ENCODE data around the gene CALY.

The CALY gene

GRCh38 chr10:133312769-133313145, 23.9 kb downstream of the CALY start:
- Histone ChIP-seq H3K4me3 (ENCODE audit: low read depth, low read length) (no peak overlapping the region), H3K36me3 (ENCODE audit: control insufficient read depth in 2 of 2, insufficient read depth in 1 of 2, low read length in 2 of 2) (peaks cover 7 to 40% of the 10 kb centered on the region in 2 experiments; a peak in 2 of 3 replicates), H3K9me3 (ENCODE audit: control insufficient read depth, insufficient read depth, low read depth, low read length) (no peaks in the 10 kb centered on the region), H3K4me1 (ENCODE audit: control insufficient read depth, insufficient read depth, low read length) (no peaks in the 10 kb centered on the region), H3K27ac (ENCODE audit: extremely low read depth, low read depth, low read length) (no peak overlapping the region)
- TF ChIP-seq ZNF398 (tag by site-specific recombination; IDR thresholded peaks at IDR 0.05) (no peak), ZNF610 (tag by site-specific recombination; IDR thresholded peaks at IDR 0.05; ENCODE audit: borderline replicate concordance) (no peak), ZNF146 (tag by site-specific recombination; IDR thresholded peaks at IDR 0.05) (no peak), KLF7 (tag by site-specific recombination; IDR thresholded peaks at IDR 0.05; ENCODE audit: borderline replicate concordance) (no peak), ZNF202 (tag by site-specific recombination; IDR thresholded peaks at IDR 0.05; ENCODE audit: borderline replicate concordance) (no peak), ZNF214 (tag by site-specific recombination; IDR thresholded peaks at IDR 0.05; ENCODE audit: borderline replicate concordance) (no peak), PATZ1 (tag by site-specific recombination; IDR thresholded peaks at IDR 0.05) (no peak)
- POLR2A ChIA-PET, result no interaction called here
- CTCF ChIA-PET, result no interaction called here

GRCh38 chr10:133312016-133312768, 24.5 kb downstream of the CALY start:
- TF ChIP-seq ZFP41 (tag by site-specific recombination; IDR thresholded peaks at IDR 0.05; ENCODE audit: borderline replicate concordance) (no peak), ZIC2 (tag by site-specific recombination; IDR thresholded peaks at IDR 0.05) (peak; percentile 70)
- H3K27ac ChIP-seq (ENCODE audit: extremely low read depth, low read depth, low read length), result no peak overlapping the region
- H3K4me3 ChIP-seq (ENCODE audit: low read depth, low read length), result no peak overlapping the region
- peaks cover 7 to 40% of the 10 kb centered on the region in 2 experiments; a peak in 2 of 3 replicates for H3K36me3 ChIP-seq (ENCODE audit: control insufficient read depth in 2 of 2, insufficient read depth in 1 of 2, low read length in 2 of 2)
- POLR2A ChIA-PET, result no interaction called here
- no peaks in the 10 kb centered on the region for H3K9me3 ChIP-seq (ENCODE audit: control insufficient read depth, insufficient read depth, low read depth, low read length)
- no peaks in the 10 kb centered on the region for H3K4me1 ChIP-seq (ENCODE audit: control insufficient read depth, insufficient read depth, low read length)
- CTCF ChIA-PET, result interaction anchor here (1.2 kb wide), 1 partner anchor 17 kb away, joined by 3 read pairs; no protein-coding TSS in a partner anchor

GRCh38 chr10:133311570-133311969, 25.1 kb downstream of the CALY start:
- ChIA-PET CTCF (interaction anchor here (1.2 kb wide), 1 partner anchor 18 kb away, joined by 3 read pairs; no protein-coding TSS in a partner anchor), POLR2A (no interaction called here)
- no peak overlapping the region for H3K27ac ChIP-seq (ENCODE audit: extremely low read depth, low read depth, low read length)

More at GRCh38 chr10:133311570-133311969, 25.1 kb downstream of the CALY start:
- no peak for TF ChIP-seq ZNF580 (tag by site-specific recombination; IDR thresholded peaks at IDR 0.05)
- TF ChIP-seq ZNF621 (tag by site-specific recombination; IDR thresholded peaks at IDR 0.05), result no peak
- TF ChIP-seq ZNF701 (tag by site-specific recombination; IDR thresholded peaks at IDR 0.05), result no peak
- no peak for TF ChIP-seq ZSCAN23 (tag by site-specific recombination; IDR thresholded peaks at IDR 0.05)
- no peak for TF ChIP-seq ZNF280C (tag by site-specific recombination; IDR thresholded peaks at IDR 0.05)
- no peak for TF ChIP-seq KLF16 (tag by site-specific recombination; IDR thresholded peaks at IDR 0.05)
- no peak for TF ChIP-seq ZNF514 (tag by site-specific recombination; IDR thresholded peaks at IDR 0.05)
- TF ChIP-seq ZNF324 (tag by site-specific recombination; IDR thresholded peaks at IDR 0.05), result no peak
- no peak for TF ChIP-seq ZNF561 (tag by site-specific recombination; IDR thresholded peaks at IDR 0.05; ENCODE audit: borderline replicate concordance)
- TF ChIP-seq ZSCAN4 (tag by site-specific recombination; IDR thresholded peaks at IDR 0.05), result no peak
- no peak for TF ChIP-seq ZNF292 (tag by site-specific recombination; IDR thresholded peaks at IDR 0.05; ENCODE audit: borderline replicate concordance, low read depth)
- TF ChIP-seq ZNF169 (tag by site-specific recombination; IDR thresholded peaks at IDR 0.05), result no peak
- no peak for TF ChIP-seq ATF2 (tag by site-specific recombination; IDR thresholded peaks at IDR 0.05; ENCODE audit: low read depth)
- Histone ChIP-seq H3K4me1 (ENCODE audit: control insufficient read depth, insufficient read depth, low read length) (no peaks in the 10 kb centered on the region), H3K9me3 (ENCODE audit: control insufficient read depth, insufficient read depth, low read depth, low read length) (no peaks in the 10 kb centered on the region), H3K36me3 (ENCODE audit: control insufficient read depth in 2 of 2, insufficient read depth in 1 of 2, low read length in 2 of 2) (peaks cover 7 to 40% of the 10 kb centered on the region in 2 experiments; a peak in 2 of 3 replicates), H3K4me3 (ENCODE audit: low read depth, low read length) (no peak overlapping the region)
